ENCODE results near the gene ARHGAP29. TPM values are rescaled to one million over a fixed set of nuclear protein-coding genes. Genes with fewer than 3 reads are reported as not detected.
A peak's percentile ranks its signal among the peaks of the same experiment; 100 is the strongest.

The ARHGAP29 gene
- total RNA-seq, 1 experiment from 2014 or later, result 197 TPM

GRCh38 chr1:94130851-94131595 is 106.4 kb downstream of the ARHGAP29 start:
- in situ Hi-C loops (cut with HindIII; ENCODE audit: low pct_unique_long_range_greater_than_20kb, low sequenced_read_pairs), result no loop called here
- no TSS peak for BruUV-seq (replicated peaks)
- H3K36me3 ChIP-seq (ENCODE audit: control insufficient read depth, insufficient read depth, low read length), result no peaks in the 10 kb centered on the region
- DNase-seq (ENCODE audit: low read depth, low spot score) (no peak), ATAC-seq (peak; percentile 53; the same call in 1 of the 2 replicates)
- no peaks in the 10 kb centered on the region for H3K9me3 ChIP-seq (ENCODE audit: control insufficient read depth, insufficient read depth, low read depth, low read length)
- H3K27me3 ChIP-seq (ENCODE audit: control insufficient read depth, insufficient read depth, low read length), result no peaks in the 10 kb centered on the region
- H3K27ac ChIP-seq (ENCODE audit: low read length), result no peak overlapping the region; the same call in 1 of the 2 replicates
- POLR2A ChIA-PET, result interaction anchor here (0.9 kb wide), 1 partner anchor 24 kb away, joined by 3 read pairs; no protein-coding TSS in a partner anchor
- CTCF ChIA-PET, result no interaction called here
- TF ChIP-seq TCF7L2 (IDR thresholded peaks at IDR 0.05; ENCODE audit: low read depth, low read length) (no peak), SIN3A (IDR thresholded peaks at IDR 0.05; ENCODE audit: borderline replicate concordance, insufficient read depth, low read depth, low read length) (no peak)
- H3K4me3 ChIP-seq (ENCODE audit: low read depth in 2 of 2, low read length in 2 of 2), result no peak overlapping the region
- H3K4me1 ChIP-seq (ENCODE audit: control insufficient read depth, insufficient read depth, low read length), result no peaks in the 10 kb centered on the region; the same call in 1 of the 2 replicates
- intact Hi-C loops (cut with micrococcal nuclease; ENCODE audit: unreplicated experiment), result no loop called here

GRCh38 chr1:94126651-94127050 is 110.7 kb downstream of the ARHGAP29 start:
- no peak overlapping the region for H3K27ac ChIP-seq (ENCODE audit: low read length)
- no peaks in the 10 kb centered on the region for H3K27me3 ChIP-seq (ENCODE audit: control insufficient read depth, insufficient read depth, low read length)
- in situ Hi-C loops (cut with HindIII; ENCODE audit: low pct_unique_long_range_greater_than_20kb, low sequenced_read_pairs) (no loop called here), intact Hi-C loops (cut with micrococcal nuclease; ENCODE audit: unreplicated experiment) (no loop called here)
- CTCF ChIA-PET, result no interaction called here
- H3K4me1 ChIP-seq (ENCODE audit: control insufficient read depth, insufficient read depth, low read length), result no peaks in the 10 kb centered on the region; the same call in 1 of the 2 replicates
- no peak for TF ChIP-seq SIN3A (IDR thresholded peaks at IDR 0.05; ENCODE audit: borderline replicate concordance, insufficient read depth, low read depth, low read length)
- no peak for TF ChIP-seq POLR2AphosphoS5 (IDR thresholded peaks at IDR 0.05; ENCODE audit: low read depth, low read length)
- TF ChIP-seq CTCF (IDR thresholded peaks at IDR 0.05), result no peak
- TF ChIP-seq REST (IDR thresholded peaks at IDR 0.05; ENCODE audit: insufficient read depth in 1 of 2, low read depth in 2 of 2, low read length in 1 of 2), result no peak
- TF ChIP-seq TCF7L2 (IDR thresholded peaks at IDR 0.05; ENCODE audit: low read depth, low read length), result no peak
- DNase-seq (ENCODE audit: low read depth, low spot score) (no peak), ATAC-seq (no peak)
- no peaks in the 10 kb centered on the region for H3K36me3 ChIP-seq (ENCODE audit: control insufficient read depth, insufficient read depth, low read length)
- H3K9me3 ChIP-seq (ENCODE audit: control insufficient read depth, insufficient read depth, low read depth, low read length), result no peaks in the 10 kb centered on the region
- BruUV-seq (replicated peaks), result no TSS peak
- POLR2A ChIA-PET, result no interaction called here
- no peak overlapping the region for H3K4me3 ChIP-seq (ENCODE audit: low read depth in 2 of 2, low read length in 2 of 2)

All from Panc1 (cell line).